Lung (tissue), 12 donors: ENCODE measurements around the gene COPS8. TPM values are rescaled to one million over a fixed set of nuclear protein-coding genes. Genes with fewer than 3 reads are reported as not detected.

Experiments used
- ATAC-seq: fragments of 200-7000 bp; cut with Tn5 transposase; one replicate; pipeline ENCODE4 v1.9.1; 2020; ENCODE audit warnings: moderate number of reproducible peaks; ENCODE audit not compliant: insufficient read depth, low FRiP score
- DNase-seq, 3 donors: peaks; one replicate each; pipeline ENCODE4 v3.0.0-alpha.2; 2013 to 2017
- H3K27ac ChIP-seq, 2 donors: one replicate each; pipeline ENCODE4 v1.5.1; 2013; ENCODE audit warnings: mild to moderate bottlenecking in 2 of 2, moderate library complexity in 2 of 2, control low read depth in 1 of 2, inconsistent platforms in 1 of 2, low read depth in 1 of 2, low read length in 1 of 2
- H3K27me3 ChIP-seq, 3 donors: one replicate each; pipeline ENCODE4 v1.5.1; 2013; ENCODE audit warnings: low read length in 2 of 3; ENCODE audit not compliant: control insufficient read depth in 3 of 3, insufficient read depth in 3 of 3
- H3K36me3 ChIP-seq, 4 donors: one replicate each; pipeline ENCODE4 v1.5.1; 2013; ENCODE audit warnings: low read length in 4 of 4, mild to moderate bottlenecking in 1 of 4, moderate library complexity in 1 of 4; ENCODE audit not compliant: control insufficient read depth in 4 of 4, insufficient read depth in 4 of 4
- H3K4me1 ChIP-seq, 5 donors: one replicate each; pipeline ENCODE4 v1.5.1; 2013; ENCODE audit warnings: low read length in 5 of 5, mild to moderate bottlenecking in 2 of 5, moderate library complexity in 1 of 5; ENCODE audit not compliant: control insufficient read depth in 5 of 5, insufficient read depth in 5 of 5
- H3K4me3 ChIP-seq: one replicate; pipeline ENCODE4 v1.5.1; 2013; ENCODE audit warnings: mild to moderate bottlenecking, control low read depth, moderate library complexity
- H3K9ac ChIP-seq, 2 donors: one replicate each; pipeline ENCODE4 v1.5.1; 2013; ENCODE audit warnings: low read length in 2 of 2, control low read depth in 1 of 2; ENCODE audit not compliant: insufficient read depth in 1 of 2
- H3K9me3 ChIP-seq, 4 donors: one replicate each; pipeline ENCODE4 v1.5.1; 2013; ENCODE audit warnings: low read length in 3 of 4, mild to moderate bottlenecking in 1 of 4, moderate library complexity in 1 of 4; ENCODE audit not compliant: control insufficient read depth in 4 of 4, insufficient read depth in 3 of 4
- WGBS, 2 donors: extraction: QIAGEN DNeasy Blood & Tissue Kit; methylation state at CpG; one replicate each; pipeline ENCODE4 v1.1.7; 2013; 5-methylcytosine and 5-hydroxymethylcytosine counted together
- polyA plus RNA-seq, 2 donors: library from polyadenylated mRNA; stranded (reverse); fragments of 200-250 nt; gene quantifications; one replicate each; pipeline ENCODE4 v1.2.1, GENCODE V29; 2013
- total RNA-seq, 2 donors: library from RNA; depleted of rRNA in 1 of 2; stranded (reverse); fragments of >200 nt in 1 of 2; gene quantifications; one replicate each; pipeline ENCODE4 v1.2.1, GENCODE V29; 2014 to 2021
- TF ChIP-seq, protein P1 (sequence below): IDR thresholded peaks from 2 replicates; pipeline ENCODE4 v1.5.1; 2012; ENCODE audit warnings: mild to moderate bottlenecking; ENCODE audit errors: control extremely low read depth, extremely low read depth
- donor health status: control.
- donor health status: control.
- donor health status: Bipolar disorder and iron deficiency.
- donor health status: healthy.
- donor health status: DM: yes; HTN: yes; CAD: no.

The COPS8 gene
- total and polyA plus RNA-seq, 4 donors: 24.7 to 70.5 (median 36.2) TPM

DNA sequence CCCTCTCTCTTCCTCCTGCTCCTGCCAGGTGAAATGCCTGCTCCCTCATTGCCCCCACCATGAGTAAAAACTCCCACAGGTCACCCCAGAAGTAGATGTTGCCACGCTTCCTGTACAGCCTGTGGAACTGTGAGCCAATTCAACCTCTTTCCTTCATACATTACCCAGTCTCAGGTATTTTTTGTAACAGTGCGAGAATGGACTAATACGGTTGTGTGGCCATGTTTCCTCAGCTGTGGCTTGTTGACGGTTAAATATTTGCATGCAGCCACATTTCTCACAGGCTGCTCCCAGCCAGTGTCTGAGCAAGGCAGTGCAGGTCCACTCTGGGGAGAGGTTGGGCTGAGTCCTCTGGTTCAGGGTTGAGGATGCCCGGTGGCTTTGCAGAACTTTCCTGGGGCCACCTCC, 27.8 kb upstream of the COPS8 start:
- no peak for ATAC-seq
- no peaks in the 10 kb centered on the region for H3K9me3 ChIP-seq
- H3K36me3 ChIP-seq: no peaks in the 10 kb centered on the region
- no peak overlapping the region for H3K27ac ChIP-seq
- no peak for DNase-seq
- 48 to 86% methylated on average over 5 of the region's 5 CpGs for WGBS, 2 donors
- H3K4me1 ChIP-seq: peaks cover 0 to 21% (median 10%) of the 10 kb centered on the region in 5 donors
- H3K27me3 ChIP-seq: no peaks in the 10 kb centered on the region
- H3K9ac ChIP-seq: no peak overlapping the region
- no peak overlapping the region for H3K4me3 ChIP-seq
- TF ChIP-seq, protein P1, sequence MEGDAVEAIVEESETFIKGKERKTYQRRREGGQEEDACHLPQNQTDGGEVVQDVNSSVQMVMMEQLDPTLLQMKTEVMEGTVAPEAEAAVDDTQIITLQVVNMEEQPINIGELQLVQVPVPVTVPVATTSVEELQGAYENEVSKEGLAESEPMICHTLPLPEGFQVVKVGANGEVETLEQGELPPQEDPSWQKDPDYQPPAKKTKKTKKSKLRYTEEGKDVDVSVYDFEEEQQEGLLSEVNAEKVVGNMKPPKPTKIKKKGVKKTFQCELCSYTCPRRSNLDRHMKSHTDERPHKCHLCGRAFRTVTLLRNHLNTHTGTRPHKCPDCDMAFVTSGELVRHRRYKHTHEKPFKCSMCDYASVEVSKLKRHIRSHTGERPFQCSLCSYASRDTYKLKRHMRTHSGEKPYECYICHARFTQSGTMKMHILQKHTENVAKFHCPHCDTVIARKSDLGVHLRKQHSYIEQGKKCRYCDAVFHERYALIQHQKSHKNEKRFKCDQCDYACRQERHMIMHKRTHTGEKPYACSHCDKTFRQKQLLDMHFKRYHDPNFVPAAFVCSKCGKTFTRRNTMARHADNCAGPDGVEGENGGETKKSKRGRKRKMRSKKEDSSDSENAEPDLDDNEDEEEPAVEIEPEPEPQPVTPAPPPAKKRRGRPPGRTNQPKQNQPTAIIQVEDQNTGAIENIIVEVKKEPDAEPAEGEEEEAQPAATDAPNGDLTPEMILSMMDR: no peak

DNA sequence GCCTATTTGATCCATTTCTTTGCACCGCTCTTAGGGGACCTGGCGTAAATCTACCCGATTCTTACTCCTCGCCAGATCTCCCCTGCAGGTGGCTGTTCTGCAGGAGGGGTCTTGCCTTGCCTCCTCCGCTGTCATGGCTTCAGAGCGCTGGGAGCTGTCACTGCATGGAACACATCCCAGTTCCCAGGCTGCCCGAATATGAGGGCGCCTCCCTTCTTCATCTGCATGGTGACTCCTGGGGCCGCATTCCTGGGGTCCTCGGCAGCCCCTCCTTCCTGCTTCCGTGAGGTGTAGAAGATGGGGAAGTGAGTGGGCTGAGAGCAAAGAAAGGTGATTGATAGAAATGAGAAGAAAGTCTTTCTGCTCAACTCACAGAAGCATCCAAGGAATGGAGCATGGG, 27.3 kb upstream of the COPS8 start:
- H3K4me3 ChIP-seq: no peak overlapping the region
- WGBS, 2 donors: 85 to 91% methylated on average over 11 of the region's 11 CpGs

DNA sequence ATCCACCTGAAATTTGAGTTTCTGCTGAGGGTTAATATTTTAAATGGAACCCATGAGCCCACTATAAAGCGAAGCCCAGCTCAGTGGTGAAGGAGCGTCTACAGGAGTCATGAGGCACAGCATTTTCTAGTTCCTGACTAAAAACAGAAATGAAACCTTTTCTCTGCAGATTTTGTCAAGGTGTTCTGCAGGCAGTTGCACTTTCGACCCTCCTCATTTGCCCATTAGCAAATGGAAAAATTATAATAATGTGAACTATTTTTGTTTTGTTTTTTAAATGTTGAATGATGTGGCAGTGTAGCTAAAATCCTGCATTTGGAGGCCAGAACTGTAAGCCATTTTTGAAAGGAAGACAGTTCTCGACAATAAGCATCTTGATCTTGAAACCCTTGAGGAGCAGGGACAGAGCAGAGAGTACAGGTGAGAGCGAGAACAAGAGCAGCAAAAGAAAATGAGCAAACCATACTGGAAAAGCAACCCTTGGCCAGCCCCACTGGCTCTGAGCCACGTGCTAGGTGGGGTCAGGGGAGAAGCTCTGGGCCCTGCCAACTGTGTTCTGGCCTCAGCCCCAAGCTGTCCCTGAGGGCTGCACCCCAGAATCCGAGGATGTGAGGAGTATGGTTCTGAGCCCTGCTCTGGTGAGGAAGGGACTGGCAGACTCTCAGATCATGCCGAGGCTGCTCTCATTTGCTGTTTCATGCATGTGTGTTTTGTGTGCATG, 26.4 kb upstream of the COPS8 start:
- no peak for ATAC-seq
- TF ChIP-seq, protein P1: no peak
- Histone ChIP-seq H3K36me3 (no peaks in the 10 kb centered on the region), H3K4me1 (peaks cover 0 to 21% (median 10%) of the 10 kb centered on the region in 5 donors), H3K4me3 (no peak overlapping the region), H3K27ac (no peak overlapping the region), H3K9me3 (no peaks in the 10 kb centered on the region), H3K9ac (no peak overlapping the region), H3K27me3 (no peaks in the 10 kb centered on the region)
- 80 to 89% methylated on average over 8 of the region's 8 CpGs for WGBS, 2 donors
- no peak for DNase-seq

More for the DNA sequence above, 27.3 kb upstream of the COPS8 start:
- Histone ChIP-seq H3K27me3 (no peaks in the 10 kb centered on the region), H3K9me3 (no peaks in the 10 kb centered on the region), H3K36me3 (no peaks in the 10 kb centered on the region), H3K9ac (no peak overlapping the region), H3K27ac (no peak overlapping the region), H3K4me1 (peaks cover 0 to 21% (median 10%) of the 10 kb centered on the region in 5 donors)
- no peak for DNase-seq
- ATAC-seq: no peak
- TF ChIP-seq, protein P1: no peak
